Right lobe of liver (tissue), 4 donors: ENCODE results near the gene OGFOD2.

ENCODE experiments used
- POLR2A ChIP-seq: fragments of 450-650 bp; IDR thresholded peaks from one replicate; pipeline ENCODE4 v1.6.1; 2017; ENCODE audit warnings: antibody characterized with exemption, mild to moderate bottlenecking
- TF ChIP-seq, protein P1 (sequence below), 4 donors: fragments of 200-600 bp in 3 of 4; fragments of 450-650 bp in 1 of 4; IDR thresholded peaks; one replicate each; pipeline versions ENCODE4 v1.5.1 to v1.8.0; 2016 to 2022; ENCODE audit warnings: antibody characterized with exemption in 4 of 4, mild to moderate bottlenecking in 2 of 4
- donor health status: DM: no; HTN: no; CAD: no.
- donor health status: DM: no; HTN: no; CAD: no.
- donor health status: DM: no; HTN: yes; CAD: no.

DNA sequence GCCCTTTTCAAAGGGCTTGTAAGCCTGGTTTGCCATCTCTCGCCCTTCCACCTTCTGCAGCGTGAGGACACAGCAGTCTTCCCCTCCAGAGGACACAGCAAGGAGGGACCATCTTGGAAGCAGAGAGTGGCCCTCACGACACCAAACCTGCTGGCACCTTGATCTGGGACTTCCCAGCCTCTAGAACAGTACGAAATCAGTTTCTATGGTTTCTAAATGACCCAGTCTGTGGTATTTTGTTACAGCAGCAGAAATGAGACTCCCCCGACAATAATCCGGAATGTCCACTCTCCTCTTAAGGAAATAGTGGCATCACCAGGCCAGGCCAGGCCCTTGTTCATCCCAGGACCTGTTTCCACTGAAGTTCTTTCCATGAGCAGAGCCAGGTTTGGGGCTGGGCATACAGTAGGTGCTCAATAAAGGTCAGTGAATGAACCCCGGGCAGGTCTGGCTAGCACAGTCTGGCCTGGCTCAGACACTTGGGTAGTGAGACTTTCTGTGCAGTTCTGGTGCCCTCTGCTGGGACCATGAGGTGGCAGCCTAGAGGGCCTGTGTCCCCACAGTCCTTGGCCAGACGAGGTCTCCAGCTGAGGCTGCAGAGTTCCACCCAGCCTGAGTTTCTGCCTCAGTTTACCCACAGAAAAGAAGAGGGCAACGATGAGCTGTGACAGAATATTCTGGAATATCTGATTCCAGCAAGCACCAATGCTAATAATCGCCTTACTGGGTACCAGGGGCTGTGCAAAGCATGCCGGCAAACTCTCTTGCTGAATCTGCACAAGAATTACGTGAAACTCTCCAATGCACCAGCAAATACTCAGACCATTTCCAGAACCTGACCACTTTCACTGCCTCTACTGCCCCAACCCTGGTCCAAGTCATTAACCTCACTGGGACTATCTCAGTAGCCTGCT is 22.8 kb upstream of the OGFOD2 start:
- TF ChIP-seq, protein P1, sequence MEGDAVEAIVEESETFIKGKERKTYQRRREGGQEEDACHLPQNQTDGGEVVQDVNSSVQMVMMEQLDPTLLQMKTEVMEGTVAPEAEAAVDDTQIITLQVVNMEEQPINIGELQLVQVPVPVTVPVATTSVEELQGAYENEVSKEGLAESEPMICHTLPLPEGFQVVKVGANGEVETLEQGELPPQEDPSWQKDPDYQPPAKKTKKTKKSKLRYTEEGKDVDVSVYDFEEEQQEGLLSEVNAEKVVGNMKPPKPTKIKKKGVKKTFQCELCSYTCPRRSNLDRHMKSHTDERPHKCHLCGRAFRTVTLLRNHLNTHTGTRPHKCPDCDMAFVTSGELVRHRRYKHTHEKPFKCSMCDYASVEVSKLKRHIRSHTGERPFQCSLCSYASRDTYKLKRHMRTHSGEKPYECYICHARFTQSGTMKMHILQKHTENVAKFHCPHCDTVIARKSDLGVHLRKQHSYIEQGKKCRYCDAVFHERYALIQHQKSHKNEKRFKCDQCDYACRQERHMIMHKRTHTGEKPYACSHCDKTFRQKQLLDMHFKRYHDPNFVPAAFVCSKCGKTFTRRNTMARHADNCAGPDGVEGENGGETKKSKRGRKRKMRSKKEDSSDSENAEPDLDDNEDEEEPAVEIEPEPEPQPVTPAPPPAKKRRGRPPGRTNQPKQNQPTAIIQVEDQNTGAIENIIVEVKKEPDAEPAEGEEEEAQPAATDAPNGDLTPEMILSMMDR (IDR thresholded peaks at IDR 0.05) = peak; percentile 82 to 97 (median 93)
- TF ChIP-seq POLR2A = no peak
